ENCODE measurements around the gene CNRIP1.
"Not testable (repeated sequence)": the region's sequence is repeated elsewhere in the genome, so short reads cannot be mapped to it uniquely, and the experiment has no call there.

CNRIP1 gene, protein sequence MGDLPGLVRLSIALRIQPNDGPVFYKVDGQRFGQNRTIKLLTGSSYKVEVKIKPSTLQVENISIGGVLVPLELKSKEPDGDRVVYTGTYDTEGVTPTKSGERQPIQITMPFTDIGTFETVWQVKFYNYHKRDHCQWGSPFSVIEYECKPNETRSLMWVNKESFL

DNA sequence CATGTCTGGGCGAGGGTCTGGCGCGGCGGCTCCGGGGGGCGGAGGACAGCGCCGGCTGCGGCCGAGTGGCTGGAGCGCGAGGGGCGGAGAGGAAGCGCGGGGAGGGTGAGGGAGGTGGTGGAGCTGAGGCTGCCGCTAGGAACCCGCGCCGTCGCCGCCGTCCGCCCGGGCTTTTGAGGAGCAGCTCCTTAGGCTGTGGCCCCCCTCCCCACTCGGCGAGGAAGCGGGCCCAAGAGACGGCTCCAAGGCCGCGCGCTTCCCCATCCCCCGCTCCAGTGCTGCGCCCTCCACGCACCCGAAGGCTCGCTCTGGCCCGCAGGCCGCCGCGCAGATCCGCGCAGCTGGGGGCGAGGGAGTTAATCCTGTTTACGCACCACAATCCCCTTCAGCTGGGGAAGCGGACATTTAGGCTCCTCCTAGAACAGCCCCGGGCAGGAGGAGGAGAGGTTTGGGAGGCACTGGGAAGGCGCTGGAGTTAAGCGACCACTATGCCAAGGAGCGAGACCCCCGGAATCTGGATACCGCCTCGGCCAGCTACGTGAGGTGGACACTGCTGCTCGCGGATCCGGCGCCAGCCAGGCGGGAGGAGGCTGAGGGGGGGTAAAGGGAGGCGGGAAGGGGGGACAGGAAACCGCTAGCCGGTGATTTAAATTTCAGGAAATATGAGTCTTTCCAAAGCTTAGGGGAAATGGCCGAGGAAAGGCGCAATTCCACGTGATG lies at the start of gene CNRIP1:
Gene CNRIP1 (minus strand): TSS at position 552 of the 720 bp plus-strand sequence. CDS start 549 bp downstream, at position 3.
- no peak for FAIRE-seq

DNA sequence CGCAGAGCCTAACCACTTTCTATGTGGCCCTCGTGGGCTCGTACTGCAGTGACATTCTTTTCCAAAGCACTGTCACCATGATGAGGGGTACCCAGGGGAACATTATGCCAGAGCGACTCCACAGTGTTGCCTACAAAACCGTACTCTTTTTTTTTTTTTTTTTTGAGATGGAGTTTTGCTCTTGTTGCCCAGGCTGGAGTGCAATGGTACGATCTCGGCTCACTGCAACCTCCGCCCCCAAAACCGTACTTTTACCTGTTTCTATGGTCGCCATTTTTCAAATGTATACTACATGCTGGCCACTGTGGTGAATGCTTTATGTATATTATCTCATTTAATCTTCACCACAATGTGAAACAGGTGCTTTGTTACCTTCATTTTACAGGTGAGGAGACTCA lies 49.6 kb upstream of the CNRIP1 start:
- no peak for FAIRE-seq

DNA sequence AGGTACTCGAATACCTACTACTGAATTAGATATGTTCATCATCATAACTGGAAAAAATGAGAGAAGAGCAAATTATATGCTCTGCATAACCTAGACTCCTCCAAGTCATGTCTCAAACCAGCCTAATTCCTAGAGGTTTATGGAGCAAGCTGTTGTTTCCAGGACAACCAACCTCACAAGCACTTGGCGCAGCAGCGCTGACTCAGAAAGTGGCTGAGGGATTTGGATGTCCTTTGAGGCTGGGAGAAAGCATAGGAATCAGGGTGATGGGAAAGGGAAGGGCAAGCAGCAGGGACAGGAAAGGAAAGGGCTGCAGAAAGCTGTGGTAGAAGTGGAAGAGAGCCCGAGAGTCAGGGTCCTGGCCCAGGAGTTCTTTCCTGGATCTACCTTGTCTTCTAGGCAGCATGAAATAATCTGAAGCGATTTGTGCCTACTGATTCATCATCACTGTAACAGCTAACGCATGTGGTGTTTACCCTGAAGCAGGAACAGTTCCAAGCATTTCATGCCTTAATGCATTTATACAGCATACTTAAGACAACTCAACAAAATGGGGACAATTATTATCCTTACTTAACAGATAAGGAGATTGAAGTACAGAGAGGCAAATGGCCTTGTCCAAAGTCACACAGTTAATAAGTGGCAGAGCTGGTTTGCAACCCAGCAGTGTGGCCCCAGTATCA lies 49.0 kb upstream of the CNRIP1 start:
- no peak for FAIRE-seq

DNA sequence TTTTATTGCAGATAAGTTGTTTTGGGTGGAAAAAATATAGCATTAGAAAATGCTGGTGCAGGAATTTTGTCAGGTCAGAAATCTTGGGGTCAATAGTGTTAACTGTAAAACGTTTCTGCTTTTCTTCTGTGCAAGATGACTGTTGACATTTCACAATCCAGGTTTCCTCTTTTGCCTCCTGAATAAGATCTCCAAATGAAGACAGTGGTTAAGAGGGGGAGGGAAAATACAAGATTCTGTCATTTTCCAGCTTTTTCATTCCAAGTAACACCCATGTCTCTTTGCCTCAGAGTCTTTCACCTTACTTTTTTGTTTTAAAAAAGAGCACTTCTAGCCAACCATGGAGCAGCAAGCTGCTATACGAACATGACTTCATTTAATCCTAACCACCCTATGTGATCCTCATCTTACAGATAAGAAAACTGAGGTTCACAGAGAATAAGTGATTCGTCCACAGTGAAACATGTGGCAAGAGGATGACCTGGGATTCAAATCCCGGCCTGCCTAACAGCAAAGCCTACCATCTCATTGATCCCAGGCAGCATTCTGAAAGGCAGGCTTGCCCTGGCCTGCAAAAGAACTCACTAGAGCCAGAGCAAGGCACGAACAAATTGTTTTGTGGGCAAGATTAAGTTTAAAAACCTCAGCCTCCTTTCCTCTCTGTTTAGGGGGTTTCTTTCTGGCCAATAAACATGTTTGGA lies 48.4 kb upstream of the CNRIP1 start:
- FAIRE-seq: no peak

DNA sequence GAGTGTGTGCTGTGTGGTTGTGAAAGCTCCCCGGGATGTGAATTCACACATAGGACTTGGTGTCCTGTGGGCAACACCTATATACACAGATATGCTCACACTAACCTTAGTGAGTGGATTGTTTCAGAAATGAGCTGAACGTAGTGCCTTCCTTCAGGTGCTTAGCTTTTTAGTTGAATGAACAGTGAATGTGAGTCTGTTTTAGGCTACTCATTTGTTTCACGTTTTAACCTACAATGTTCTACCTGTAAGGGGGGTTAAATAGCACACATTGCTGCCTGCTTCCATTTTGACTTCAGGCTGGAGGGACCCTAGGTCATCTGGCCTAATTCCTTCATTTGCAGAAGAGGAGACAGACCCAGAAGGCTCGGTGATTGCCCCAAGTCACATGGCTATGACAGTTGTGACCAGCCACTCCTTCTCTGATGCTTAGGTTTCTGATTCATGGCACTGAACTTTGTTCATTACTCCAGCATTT lies 46.4 kb upstream of the CNRIP1 start:
- FAIRE-seq: no peak

DNA sequence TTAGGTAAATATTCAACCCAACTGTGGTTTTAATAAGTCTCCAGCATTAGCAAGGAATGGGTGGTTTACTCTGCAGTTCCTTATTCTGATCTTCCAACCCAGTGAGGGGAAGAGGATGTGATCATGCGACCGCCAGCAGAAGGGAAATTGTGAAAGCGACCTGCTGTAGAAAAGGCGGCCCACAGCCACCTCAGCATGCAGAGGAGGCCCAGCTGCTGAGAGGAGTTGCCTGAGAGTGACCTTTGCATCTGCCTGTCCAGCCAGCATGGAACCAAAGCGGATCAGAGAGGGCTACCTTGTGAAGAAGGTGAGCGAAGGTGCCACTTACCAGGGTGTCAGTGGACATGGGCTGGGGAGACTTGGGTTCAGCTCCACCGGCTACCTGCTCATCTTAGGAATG lies 45.3 kb upstream of the CNRIP1 start, which contains the start of gene PLEK:
Gene PLEK (plus strand): TSS at position 196 of the 400 bp plus-strand sequence. CDS start 70 bp downstream, at position 266.
- no peak for FAIRE-seq

DNA sequence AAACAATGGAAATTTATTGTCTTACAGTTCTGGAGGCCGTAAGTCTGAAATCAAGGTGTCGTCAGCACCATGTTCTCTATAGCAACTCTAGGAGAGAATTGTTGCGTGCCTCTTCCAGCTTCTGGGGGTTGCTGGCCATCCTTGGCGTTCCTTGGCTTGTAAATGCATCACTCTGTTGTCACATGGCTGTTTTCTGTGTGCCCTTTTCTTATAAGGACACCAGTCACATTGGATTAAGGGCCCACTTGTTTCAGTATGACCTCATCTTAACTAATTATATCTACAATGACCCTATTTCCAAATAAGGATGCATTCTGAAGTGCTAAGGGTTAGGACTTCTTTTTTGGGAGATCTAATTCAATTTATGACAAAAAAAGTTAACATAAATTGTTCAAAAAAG lies 44.0 kb upstream of the CNRIP1 start:
- FAIRE-seq: no peak

DNA sequence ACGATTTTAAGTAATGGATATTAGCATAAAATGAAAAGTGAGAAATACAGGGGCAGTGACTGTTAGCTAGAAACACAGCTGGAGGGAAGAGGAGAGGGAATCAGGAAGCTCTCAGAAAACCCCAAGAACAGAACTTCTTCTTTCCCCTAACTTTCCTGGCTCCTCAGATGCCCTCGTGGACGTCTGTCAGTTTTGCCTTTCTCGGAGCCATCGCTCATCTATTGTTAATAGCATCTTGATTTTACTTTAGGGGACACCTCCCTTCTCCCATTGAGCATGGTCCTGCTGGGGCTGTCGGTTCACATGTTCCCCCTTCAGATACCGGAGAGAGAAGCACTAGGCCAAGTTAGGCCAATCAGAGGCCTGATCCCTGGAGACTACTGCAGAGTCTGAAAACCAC lies 43.0 kb upstream of the CNRIP1 start:
- FAIRE-seq: no peak

DNA sequence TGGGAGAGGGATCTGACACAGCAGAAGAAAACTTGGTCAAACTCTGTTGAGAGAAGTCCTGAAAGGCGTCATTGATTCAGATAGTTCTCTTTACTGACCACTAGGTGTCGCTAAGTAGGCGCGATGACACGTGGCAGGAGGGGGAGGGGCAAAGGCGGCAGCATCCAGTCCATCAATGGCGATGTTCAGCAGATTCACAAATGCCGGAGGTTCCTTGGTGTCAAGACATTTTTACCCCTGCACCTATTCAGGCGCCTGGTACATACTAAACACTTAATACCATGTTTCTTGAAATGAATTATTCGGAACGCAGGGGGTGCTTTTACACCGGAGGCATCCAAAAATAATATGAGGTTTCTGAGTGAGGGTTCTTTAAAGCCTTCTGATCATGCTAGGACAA lies 42.3 kb upstream of the CNRIP1 start:
- no peak for FAIRE-seq

DNA sequence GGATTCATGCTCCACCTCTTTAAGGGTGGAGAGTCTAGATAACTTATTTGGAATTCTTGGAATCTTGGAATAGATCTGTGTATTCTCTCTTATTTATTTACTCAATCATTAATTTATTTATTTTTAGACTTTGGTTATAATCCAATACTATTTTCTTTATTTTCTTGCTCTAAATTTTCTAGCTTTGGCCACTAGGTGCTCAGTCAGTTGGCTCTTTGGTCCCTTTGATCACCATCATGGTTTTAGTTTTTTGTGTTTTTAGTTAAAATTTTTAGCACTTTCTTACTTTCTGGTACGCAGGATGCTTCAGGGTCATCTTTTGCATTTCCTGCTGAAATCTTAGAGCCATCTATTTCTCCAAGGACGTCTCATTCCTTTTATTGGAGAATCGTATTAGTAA lies 40.1 kb upstream of the CNRIP1 start:
- no peak for FAIRE-seq

DNA sequence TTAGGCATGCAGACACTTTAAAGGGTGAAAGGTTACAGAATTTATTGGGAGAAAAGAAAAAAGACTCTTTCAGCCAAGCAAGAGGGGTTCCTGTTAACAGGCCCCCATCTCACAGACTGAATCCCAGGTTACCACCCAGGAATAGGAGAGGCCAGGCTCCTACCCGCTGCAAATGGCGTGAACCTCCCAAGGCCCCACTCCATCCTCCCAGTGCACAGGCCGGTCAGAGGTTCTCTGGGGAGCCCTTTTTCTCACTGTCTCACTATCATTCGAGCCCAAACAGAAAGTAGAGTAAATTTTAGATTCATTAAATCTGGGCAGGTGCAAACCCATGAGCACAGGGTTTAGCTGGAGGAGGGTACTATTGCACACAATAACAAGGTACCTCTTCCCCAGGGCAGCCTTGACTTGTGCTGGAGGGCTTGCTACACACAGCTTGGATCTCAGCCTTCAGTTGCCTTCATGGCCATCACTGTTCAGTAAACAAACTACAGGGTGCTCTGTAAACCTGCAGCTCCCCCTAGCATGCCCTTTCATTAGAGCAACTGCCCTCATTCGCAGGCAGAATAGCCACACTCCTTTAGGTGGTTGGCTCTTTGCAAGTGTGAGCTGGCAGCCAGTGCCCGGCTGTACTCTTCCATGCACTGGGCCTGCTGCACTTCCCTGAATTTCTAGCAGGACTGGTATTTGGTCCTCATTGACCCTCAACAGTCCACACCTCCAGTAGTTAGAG lies 38.0 kb upstream of the CNRIP1 start:
- FAIRE-seq: no peak

DNA sequence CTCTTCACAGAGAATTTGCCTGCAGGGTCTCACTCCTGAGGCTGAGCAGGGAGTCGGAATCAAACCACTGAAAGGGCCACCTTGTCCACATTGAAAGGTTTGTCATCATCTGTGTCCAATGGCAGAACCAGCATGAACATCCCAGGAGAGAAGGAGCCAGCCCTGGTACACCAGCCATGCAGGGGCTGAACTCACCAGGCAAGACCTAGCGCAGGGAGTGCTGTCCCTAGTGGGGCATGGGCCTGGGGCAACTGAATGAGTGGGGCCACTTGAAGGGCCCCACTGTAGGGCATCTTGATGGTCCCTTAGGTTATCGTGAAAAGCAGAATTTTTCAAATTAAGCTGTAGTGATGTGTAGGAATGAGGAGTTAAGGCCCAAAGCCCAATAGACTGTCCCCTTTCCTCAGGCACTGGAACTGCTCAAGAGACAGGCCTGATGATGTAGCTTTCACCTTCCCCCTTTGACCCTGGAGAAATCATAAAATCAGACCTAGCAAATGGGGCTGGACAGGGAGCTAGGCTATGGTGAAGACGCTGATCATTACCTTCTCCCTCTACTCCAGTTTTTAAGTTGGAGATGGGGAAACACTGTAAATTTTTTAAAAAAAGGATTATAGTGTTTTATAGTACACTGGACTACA lies 37.0 kb upstream of the CNRIP1 start:
- no peak for FAIRE-seq

DNA sequence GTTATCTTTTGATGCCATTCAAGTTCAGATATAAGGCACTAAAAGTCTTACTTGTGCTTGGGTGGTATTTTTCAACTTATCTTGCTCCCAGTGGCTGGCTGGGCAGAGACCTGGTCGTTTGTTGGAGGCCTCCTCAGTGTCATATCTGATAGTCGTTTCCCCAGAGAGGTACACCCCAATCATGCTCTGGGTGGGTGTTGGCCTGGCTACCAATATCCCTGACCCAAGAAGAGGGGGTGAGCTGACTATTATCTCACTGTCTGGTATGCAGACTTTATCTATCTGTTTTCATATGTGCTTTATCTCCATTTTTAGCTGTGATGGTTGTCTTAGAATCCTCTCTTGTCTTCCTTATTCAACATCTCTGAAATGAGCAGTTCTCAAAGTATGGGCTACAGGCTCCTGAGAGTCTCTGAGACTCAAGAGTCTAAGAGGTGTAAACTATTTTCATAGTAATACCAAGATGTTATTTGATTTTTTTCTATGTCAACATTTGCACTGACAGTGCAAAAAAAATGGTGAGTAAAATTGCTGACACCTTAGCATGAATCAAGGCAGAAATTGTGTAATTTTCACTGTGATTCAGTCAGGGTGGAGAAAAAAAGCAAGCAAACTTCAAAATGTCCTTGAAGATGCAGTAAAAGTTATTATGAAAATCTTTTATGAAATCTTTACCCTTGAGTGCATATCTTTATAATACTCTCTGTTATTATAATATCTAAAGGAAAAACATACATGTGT lies 33.1 kb upstream of the CNRIP1 start:
- no peak for FAIRE-seq

DNA sequence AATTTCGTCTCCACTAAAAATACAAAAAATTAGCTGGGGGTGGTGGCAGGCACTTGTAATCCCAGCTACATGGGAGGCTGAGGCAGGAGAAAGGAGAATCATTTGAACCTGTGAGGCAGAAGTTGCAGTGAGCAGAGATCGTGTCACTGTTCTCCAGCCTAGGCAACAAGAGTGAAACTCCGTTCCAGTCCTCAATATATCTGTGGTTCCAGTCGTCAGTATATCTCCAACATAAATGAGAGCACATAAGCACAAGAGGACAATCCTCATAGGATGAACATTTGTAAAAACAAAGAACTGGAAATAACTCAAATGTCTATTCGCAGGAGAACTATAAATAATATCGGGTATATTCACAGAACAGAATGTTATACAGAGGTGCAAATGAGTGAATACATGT lies 32.2 kb upstream of the CNRIP1 start:
- no peak for FAIRE-seq

DNA sequence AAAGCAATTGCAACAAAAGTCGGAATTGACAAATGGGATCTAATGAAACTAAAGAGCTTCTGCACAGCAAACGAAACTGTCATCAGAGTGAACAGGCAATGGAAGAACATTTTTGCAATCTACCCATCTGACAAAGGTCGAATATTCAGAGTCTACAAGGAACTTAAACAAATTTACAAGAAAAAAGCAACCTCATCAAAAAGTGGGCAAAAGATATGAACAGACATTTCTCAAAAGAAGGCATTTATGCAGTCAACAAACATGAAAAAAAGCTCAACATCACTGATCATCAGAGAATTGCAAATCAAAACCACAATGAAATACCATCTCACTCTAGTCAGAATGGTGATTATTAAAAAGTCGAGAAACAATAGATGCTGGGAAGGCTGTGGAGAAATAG lies 29.3 kb upstream of the CNRIP1 start:
- FAIRE-seq: not testable (repeated sequence)

DNA sequence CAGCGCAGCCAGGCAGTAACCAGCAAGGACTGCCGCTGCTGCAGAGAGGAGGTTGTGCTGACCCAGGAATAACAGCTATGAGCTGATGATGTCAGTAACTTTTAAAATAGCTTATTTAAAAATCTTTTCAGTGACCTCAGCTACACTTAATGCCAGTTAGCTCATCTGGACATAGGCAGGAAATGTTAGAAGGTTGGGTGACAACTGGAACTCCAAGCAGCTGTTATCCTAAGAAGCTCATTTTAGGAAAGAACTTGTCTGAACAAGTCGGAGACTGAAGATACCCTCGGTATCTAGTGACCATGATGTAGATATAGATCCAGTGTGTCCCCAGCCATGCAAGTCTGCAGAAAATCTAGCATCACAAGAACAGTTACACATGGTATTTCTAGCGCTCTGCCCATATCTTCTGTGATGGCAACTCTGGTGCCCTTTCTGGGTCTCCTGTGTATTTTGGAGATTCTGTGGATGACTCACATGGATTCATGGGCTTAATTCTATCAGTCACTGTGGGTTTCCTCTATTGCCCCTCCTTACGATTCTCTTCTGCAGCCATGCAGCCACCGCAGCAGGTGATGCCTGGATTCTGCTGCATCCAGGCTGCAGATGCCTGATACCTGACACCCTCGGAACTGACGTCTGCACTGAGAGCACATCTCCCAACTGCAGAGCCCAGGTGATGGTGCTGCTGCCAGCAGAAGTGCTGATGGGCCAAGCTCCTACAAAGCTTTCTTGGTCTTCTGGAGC lies 25.6 kb upstream of the CNRIP1 start:
- FAIRE-seq: no peak

DNA sequence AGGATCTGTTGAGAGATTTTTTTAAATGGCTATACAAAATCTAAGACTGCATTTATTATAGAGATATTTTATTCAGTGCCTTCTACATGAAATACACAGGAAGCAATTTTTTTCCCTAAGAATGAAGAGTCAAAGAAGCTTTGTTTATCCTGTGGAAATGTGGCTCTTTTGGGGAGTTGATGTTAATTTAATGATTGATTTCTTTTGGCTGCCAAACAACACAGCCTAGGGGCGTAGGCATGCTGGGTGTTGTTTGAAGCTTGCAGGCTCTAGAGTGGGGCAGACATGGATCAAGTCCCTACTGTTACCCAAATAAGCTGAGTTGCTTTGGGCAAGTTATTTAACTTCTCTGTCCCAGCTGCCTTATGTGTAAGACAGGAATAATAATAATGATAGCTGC lies 24.3 kb upstream of the CNRIP1 start:
- FAIRE-seq: no peak

DNA sequence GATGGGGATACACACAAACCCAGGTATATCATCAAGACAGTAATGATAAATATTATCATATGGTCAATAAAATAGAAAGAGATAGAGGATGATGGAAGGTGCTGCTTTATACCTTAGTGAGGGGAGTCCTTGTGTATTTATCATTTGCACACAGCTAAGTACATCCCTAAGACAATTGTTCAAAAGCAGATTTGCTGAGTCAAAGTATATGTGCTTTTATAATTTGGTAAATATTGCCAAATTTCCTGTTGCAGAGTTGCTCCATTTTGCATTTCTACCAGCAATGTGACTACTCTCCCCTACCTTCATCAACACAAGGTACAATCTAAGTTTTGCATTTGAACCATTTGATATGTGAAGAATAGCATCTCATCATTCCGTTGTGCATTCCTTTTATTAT lies 22.7 kb upstream of the CNRIP1 start:
- no peak for FAIRE-seq

DNA sequence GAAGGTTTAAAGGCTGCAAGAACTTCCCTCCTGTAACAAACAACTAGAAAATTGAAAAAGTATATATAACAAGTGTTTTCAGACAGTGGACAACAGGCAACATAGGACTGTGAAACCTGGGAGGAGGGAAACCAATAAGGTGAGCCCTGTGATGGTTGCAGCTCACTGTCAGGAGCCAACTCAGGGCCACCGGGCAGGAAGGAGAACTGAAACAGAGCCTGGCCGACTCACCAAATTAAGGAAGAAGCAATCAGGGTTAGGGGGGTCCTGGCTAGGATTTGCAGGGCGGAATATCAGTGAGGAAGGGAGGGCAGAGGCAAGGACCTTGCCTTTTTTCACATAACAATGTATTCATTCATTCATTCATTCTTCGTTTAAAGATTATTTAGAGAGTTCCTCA lies 21.8 kb upstream of the CNRIP1 start:
- no peak for FAIRE-seq

DNA sequence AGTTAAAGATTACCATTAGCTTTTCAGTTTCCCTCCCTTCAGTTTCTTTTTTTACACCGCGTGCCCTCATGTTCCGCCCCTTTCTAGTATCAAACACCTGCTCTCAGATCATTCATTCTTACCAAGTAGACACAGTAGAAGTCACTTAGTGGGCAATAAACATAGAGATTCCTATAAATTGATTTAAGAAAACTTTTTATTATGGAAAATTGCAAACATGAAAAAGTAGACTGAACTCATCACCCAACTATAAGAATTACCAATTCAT lies 21.2 kb upstream of the CNRIP1 start:
- no peak for FAIRE-seq
